ENCODE data around the gene CCDC182. TPM values are rescaled to one million over a fixed set of nuclear protein-coding genes. Genes with fewer than 3 reads are reported as not detected.

The CCDC182 gene
- total and polyA plus RNA-seq, 10 donors = not detected

GRCh38 chr17:57703273-57703672, 41.8 kb downstream of the CCDC182 start:
- DNase-seq = no peak
- Histone ChIP-seq H3K36me3 (no peaks in the 10 kb centered on the region), H3K9me3 (no peaks in the 10 kb centered on the region), H3K4me3 (no peak overlapping the region), H3K4me1 (peaks cover 5 to 15% (median 9%) of the 10 kb centered on the region in 6 donors), H3K27me3 (replicated peaks in 1 of 7) (no peaks in the 10 kb centered on the region), H3K27ac (no peak overlapping the region)
- intact Hi-C loops (cut with DNase I; ENCODE audit: low total_unique reads) = no loop called here
- TF ChIP-seq CTCF (IDR thresholded peaks at IDR 0.05 in 8 of 11, conservative IDR thresholded peaks at IDR 0.05 in 3 of 11) = no peak
- no peak for TF ChIP-seq POLR2A (IDR thresholded peaks at IDR 0.05)
- no peak for TF ChIP-seq POLR2AphosphoS5 (IDR thresholded peaks at IDR 0.05)
- 93 to 100% (median 100%) methylated on average over 1 of the region's 1 CpG for WGBS, 5 donors

- Histone ChIP-seq H3K9me3 (no peaks in the 10 kb centered on the region), H3K4me3 (no peak overlapping the region), H3K27me3 (replicated peaks in 1 of 7) (no peaks in the 10 kb centered on the region), H3K4me1 (peaks cover 14 to 24% (median 21%) of the 10 kb centered on the region in 6 donors), H3K36me3 (no peaks in the 10 kb centered on the region), H3K27ac (no peak overlapping the region)
- intact Hi-C loops (cut with DNase I; ENCODE audit: low total_unique reads) = no loop called here
- DNase-seq = no peak
- TF ChIP-seq CTCF (IDR thresholded peaks at IDR 0.05 in 8 of 11, conservative IDR thresholded peaks at IDR 0.05 in 3 of 11) (no peak), POLR2A (IDR thresholded peaks at IDR 0.05) (no peak), POLR2AphosphoS5 (IDR thresholded peaks at IDR 0.05) (no peak)
- 92 to 96% (median 93%) methylated on average over 5 of the region's 5 CpGs for WGBS, 5 donors
These were observed 44.0 kb downstream of the CCDC182 start for GRCh38 chr17:57701124-57701523.

- TF ChIP-seq POLR2A (IDR thresholded peaks at IDR 0.05) (no peak), POLR2AphosphoS5 (IDR thresholded peaks at IDR 0.05) (no peak), CTCF (IDR thresholded peaks at IDR 0.05 in 8 of 11, conservative IDR thresholded peaks at IDR 0.05 in 3 of 11) (no peak)
- WGBS, 5 donors = 82 to 92% (median 88%) methylated on average over 8 to 9 of the region's 9 CpGs
- Histone ChIP-seq H3K27me3 (replicated peaks in 1 of 7) (no peaks in the 10 kb centered on the region), H3K36me3 (no peaks in the 10 kb centered on the region), H3K9me3 (peaks cover 0 to 10% (median 0%) of the 10 kb centered on the region in 8 donors), H3K4me1 (peaks cover 14 to 28% (median 22%) of the 10 kb centered on the region in 6 donors), H3K4me3 (no peak overlapping the region), H3K27ac (peak overlapping the region in 2 of 8 donors; percentile 25 to 40)
- intact Hi-C loops (cut with DNase I; ENCODE audit: low total_unique reads) = no loop called here
- DNase-seq = no peak
These were observed 45.3 kb downstream of the CCDC182 start for GRCh38 chr17:57699751-57700219.

- Histone ChIP-seq H3K4me1 (peaks cover 14 to 28% (median 22%) of the 10 kb centered on the region in 6 donors), H3K27ac (peak overlapping the region; percentile 6 to 80 (median 60)), H3K9me3 (peaks cover 0 to 11% (median 0%) of the 10 kb centered on the region in 8 donors), H3K4me3 (no peak overlapping the region), H3K36me3 (no peaks in the 10 kb centered on the region), H3K27me3 (replicated peaks in 1 of 7) (no peaks in the 10 kb centered on the region)
- TF ChIP-seq POLR2AphosphoS5 (IDR thresholded peaks at IDR 0.05) = peak in 2 of 3 donors; percentile 23 to 26
- no peak for TF ChIP-seq CTCF (IDR thresholded peaks at IDR 0.05 in 8 of 11, conservative IDR thresholded peaks at IDR 0.05 in 3 of 11)
- 66 to 78% (median 69%) methylated on average over 12 of the region's 12 CpGs for WGBS, 5 donors
- intact Hi-C loops (cut with DNase I; ENCODE audit: low total_unique reads) = no loop called here
- DNase-seq = peak; percentile 72
These were observed 47.0 kb downstream of the CCDC182 start for GRCh38 chr17:57697891-57698711.

All from spleen (tissue), 11 donors.